Measurements from ENCODE around the gene MMP15.

Gene MMP15

GRCh38 chr16:58046936-58047335, 21.4 kb downstream of the MMP15 start:
- TF ChIP-seq, protein P1, sequence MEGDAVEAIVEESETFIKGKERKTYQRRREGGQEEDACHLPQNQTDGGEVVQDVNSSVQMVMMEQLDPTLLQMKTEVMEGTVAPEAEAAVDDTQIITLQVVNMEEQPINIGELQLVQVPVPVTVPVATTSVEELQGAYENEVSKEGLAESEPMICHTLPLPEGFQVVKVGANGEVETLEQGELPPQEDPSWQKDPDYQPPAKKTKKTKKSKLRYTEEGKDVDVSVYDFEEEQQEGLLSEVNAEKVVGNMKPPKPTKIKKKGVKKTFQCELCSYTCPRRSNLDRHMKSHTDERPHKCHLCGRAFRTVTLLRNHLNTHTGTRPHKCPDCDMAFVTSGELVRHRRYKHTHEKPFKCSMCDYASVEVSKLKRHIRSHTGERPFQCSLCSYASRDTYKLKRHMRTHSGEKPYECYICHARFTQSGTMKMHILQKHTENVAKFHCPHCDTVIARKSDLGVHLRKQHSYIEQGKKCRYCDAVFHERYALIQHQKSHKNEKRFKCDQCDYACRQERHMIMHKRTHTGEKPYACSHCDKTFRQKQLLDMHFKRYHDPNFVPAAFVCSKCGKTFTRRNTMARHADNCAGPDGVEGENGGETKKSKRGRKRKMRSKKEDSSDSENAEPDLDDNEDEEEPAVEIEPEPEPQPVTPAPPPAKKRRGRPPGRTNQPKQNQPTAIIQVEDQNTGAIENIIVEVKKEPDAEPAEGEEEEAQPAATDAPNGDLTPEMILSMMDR (conservative IDR thresholded peaks at IDR 0.05; ENCODE audit: low read depth, low read length): no peak
- no peak overlapping the region for H3K4me3 ChIP-seq (ENCODE audit: low read length)
- DNase-seq (ENCODE audit: low read depth): no peak

DNA sequence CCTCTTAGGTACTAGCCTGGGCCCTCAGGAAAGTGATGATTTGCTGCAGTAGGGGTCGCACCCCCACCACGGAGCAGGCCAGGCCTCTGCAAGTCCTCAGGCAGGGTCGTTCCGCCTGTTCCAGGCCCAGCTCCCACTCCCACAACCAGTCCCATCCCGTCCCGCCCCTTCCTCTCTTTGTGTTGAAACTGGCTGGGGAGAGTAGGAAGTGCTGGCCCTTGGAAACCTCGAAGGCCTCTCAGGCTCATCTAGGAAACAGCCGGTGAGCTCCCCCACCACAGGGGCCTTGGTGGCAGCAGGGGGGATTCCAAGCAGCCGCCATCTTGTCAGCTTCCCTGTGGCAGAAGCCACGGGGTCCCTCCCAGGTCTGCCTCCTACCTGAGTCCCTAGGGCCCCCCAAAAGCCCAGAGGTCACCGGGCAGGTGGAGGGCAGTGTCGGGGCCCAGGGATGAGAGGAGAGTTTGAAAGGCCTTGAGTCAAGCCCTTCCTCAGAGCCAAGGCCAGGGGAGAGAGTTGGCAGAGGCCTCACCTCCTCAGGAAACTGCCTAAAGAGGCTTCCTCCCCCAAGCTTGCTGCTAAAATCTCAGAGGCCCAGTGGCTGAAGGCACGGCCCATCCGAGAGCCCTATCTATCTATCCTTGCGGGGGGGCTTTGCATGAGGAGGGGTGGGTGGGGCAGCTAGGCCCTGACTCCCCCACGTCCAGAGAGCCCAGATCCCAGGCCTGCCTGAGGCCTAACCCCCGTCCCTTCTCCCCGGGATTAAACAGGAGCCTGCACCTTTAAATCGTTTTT, 22.2 kb downstream of the MMP15 start:
- TF ChIP-seq, protein P1 (conservative IDR thresholded peaks at IDR 0.05; ENCODE audit: low read depth, low read length): no peak
- DNase-seq (ENCODE audit: low read depth): no peak
- no peak overlapping the region for H3K4me3 ChIP-seq (ENCODE audit: low read length)

DNA sequence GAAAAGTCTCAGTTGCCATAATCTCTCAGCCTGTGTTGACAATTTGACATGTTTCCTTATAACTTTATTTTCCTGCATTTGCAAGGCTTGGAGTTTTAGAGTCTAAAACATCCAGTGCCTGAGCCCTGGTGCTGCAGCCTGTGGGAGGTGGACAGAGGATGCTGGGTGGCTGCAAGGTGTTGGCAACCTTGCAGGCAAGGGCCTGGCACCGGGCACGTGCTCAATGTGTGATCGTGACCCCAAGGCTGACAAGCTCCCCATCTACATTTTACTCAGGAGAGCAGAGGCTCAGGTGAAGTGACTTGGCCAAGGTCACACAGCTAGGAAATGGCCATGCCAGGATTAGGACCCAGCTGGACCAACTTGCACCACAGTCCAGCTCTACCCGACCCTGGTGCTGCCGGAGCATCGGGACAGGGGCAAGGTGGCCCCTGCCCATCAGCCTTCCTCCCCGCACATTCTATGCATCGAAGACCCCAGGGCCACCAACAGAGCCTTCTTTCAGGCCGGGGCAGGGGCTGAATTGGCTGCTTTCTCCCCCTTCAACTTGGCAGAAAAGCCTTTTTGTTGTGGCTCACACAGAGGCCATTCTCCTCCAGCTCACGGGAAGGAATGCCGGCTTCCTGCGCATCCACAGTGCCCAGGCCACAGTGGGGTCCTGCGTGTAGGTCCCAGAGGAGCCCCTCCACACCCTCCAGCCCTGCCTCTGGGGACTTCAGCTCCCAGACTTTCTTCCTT, 23.1 kb downstream of the MMP15 start:
- no peak overlapping the region for H3K4me3 ChIP-seq (ENCODE audit: low read length)
- DNase-seq (ENCODE audit: low read depth): no peak
- TF ChIP-seq, protein P1 (conservative IDR thresholded peaks at IDR 0.05; ENCODE audit: low read depth, low read length): no peak

DNA sequence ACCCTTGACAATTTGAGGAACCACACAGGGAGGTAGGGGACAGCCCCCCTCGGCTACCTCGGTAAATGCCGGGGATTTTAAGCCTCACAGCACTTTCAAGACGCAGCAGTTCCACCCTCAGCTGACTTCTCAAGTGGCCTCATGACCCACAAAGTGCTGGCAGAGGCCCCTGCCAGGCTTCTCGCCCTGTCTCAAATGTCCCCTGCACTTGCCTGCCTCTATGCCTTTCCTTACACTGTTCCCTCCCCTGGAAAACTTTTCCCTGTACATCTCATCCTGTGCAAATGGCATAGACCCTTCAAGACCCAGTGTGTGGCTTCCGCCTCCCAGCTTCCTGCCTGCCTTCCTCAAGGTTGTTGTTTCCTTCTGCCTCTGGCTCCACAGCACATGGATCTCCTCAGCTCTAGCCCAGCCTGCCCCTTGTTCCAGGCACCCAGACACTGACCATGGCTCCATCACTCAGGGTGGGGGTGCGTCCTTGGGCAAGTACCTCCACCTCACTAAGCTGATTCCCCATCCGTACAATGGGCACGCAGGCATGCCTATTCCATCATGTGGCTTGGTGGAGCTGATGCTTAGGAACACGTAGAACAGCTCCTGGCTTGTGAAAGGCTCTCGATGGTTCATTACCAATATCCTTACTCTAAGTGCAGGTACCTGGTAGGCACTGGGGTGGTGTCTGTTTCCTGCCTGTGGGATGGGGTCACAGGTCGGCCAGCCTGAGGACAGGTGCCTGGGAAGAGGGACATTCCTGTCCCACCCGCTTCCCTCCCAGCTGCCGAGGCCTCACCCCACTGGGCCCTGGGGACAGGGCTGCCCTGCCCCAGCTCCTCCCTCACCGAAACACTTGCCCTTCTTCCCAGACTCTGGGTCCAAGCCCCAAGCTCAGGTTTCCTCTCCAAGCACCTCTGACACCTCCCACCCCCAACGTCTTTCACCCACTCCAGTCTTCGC, 24.0 kb downstream of the MMP15 start:
- DNase-seq (ENCODE audit: low read depth): no peak
- TF ChIP-seq, protein P1 (conservative IDR thresholded peaks at IDR 0.05; ENCODE audit: low read depth, low read length): no peak
- H3K4me3 ChIP-seq (ENCODE audit: low read length): no peak overlapping the region

DNA sequence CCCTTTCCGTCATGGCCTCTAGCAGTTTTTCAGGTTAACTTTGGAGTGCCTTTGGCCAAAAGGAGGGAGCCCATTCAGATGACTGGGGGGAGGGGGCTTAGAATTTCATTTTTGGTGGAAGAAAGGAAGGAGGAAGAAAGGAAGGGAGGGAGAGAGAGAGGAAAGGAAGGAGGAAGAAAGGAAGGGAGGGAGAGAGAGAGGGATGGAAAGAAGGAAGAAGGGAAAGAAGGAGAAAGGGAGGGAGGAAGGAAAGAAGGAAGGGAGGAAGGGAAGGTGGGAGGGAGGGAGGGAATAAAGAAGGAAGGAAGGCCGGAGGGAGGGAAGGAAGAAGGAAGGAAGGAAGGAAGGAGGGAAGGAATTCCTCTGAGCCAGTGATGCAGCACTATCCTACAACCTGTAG, 25.7 kb downstream of the MMP15 start:
- TF ChIP-seq, protein P1 (conservative IDR thresholded peaks at IDR 0.05; ENCODE audit: low read depth, low read length): no peak
- no peak for DNase-seq (ENCODE audit: low read depth)
- H3K4me3 ChIP-seq (ENCODE audit: low read length): no peak overlapping the region

DNA sequence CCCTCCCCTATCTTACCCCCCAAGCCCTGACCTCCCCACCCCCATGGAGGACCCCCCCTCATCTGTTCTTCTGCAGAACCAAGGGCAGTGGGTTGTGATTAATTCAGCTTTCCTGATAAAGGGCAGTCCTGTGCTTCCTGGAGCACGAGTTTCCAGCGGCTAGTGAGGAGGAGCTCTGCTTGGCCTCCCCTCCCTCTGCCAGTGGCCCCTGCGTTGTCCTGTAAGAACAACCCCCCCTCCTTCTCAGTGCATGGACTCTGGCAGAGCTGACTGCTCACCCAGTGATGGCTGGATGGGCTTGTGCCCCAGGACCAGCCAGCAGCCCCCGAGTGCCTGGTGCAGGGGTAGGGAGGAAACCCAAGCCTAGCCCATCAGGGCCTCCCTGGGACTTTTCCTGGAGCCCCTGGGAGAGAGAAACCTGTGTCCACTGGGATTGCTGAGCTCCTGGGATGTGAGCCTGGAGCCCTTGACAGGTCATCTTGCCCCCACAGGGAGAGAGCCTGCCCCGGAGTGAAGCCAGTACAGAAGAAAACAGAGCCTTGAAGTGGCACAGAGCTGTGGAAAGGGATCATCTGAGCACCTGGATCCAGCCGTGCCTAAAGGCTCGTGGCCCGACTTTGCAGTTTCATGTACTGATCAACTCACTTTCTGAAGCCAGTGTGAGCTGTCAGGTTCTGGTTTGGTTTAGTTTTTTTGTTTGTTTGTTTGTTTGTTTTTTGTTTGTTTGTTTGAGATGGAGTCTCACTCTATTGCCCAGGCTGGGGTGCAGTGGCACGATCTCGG, 26.5 kb downstream of the MMP15 start:
- TF ChIP-seq, protein P1 (conservative IDR thresholded peaks at IDR 0.05; ENCODE audit: low read depth, low read length): no peak
- no peak for DNase-seq (ENCODE audit: low read depth)
- no peak overlapping the region for H3K4me3 ChIP-seq (ENCODE audit: low read length)

All from retinal pigment epithelial cell (primary cell).